IMR-90 (cell line): ENCODE results near the gene KIF25. TPM values are rescaled to one million over a fixed set of nuclear protein-coding genes. Genes with fewer than 3 reads are reported as not detected.

ENCODE experiments used
- ATAC-seq: fragments of 200-7000 bp; cut with Tn5 transposase; 2 replicates; pipeline ENCODE4 v1.9.1; 2020; ENCODE audit warnings: low read depth, mild to moderate bottlenecking, moderate library complexity
- BruUV-seq: library from RNA; stranded (reverse); fragments of 400-500 nt; replicated peaks from 2 replicates; lab custom pipeline; 2021; lab: Mats Ljungman, UMichigan
- CTCF ChIA-PET: fragments of 300-600 bp; formaldehyde crosslinking; extraction: SDS; loops from one replicate; lab custom pipeline; 2021; ENCODE audit warnings: antibody characterized with exemption; lab: Yijun Ruan, JAX
- POLR2A ChIA-PET: fragments of 300-600 bp; sonication (Branson Sonifier 250); formaldehyde crosslinking; loops from one replicate; lab custom pipeline; 2022; ENCODE audit warnings: antibody characterized with exemption; ENCODE audit not compliant: unreplicated experiment; lab: Charles Lee
- DNase-seq: peaks from one replicate; pipeline ENCODE4 v3.0.0; 2013
- H2AFZ ChIP-seq: replicated peaks from 2 replicates; pipeline ENCODE3; 2013; ENCODE audit warnings: low read length, mild to moderate bottlenecking; ENCODE audit not compliant: poor library complexity
- H2AK5ac ChIP-seq: 2 replicates; pipeline ENCODE4 v1.6.1; 2013; ENCODE audit warnings: low read depth, low read length, inconsistent platforms
- H2AK9ac ChIP-seq: replicated peaks from 2 replicates; pipeline ENCODE3; 2013; ENCODE audit warnings: mild to moderate bottlenecking, low read depth, low read length, moderate library complexity; ENCODE audit not compliant: poor library complexity
- H2BK120ac ChIP-seq: 2 replicates; pipeline ENCODE4 v1.6.1; 2013; ENCODE audit warnings: low read depth, low read length, inconsistent platforms
- H2BK15ac ChIP-seq: 3 replicates; pipeline ENCODE4 v1.6.1; 2013; ENCODE audit warnings: low read depth, low read length, inconsistent platforms
- H2BK20ac ChIP-seq: 2 replicates; pipeline ENCODE4 v1.6.1; 2013; ENCODE audit warnings: low read depth, mild to moderate bottlenecking, inconsistent platforms, low read length, moderate library complexity
- H2BK5ac ChIP-seq: 2 replicates; pipeline ENCODE4 v1.6.1; 2013; ENCODE audit warnings: mild to moderate bottlenecking, low read depth, low read length, inconsistent platforms; ENCODE audit not compliant: poor library complexity, severe bottlenecking
- H3K14ac ChIP-seq: replicated peaks from 2 replicates; pipeline ENCODE4 v1.6.1; 2013; ENCODE audit warnings: low read depth, low read length, inconsistent platforms
- H3K18ac ChIP-seq: 2 replicates; pipeline ENCODE4 v1.6.1; 2013; ENCODE audit warnings: low read depth, low read length, control low read depth
- H3K23ac ChIP-seq: 2 replicates; pipeline ENCODE4 v1.6.1; 2013; ENCODE audit warnings: low read depth, low read length, inconsistent platforms
- H3K27ac ChIP-seq: 2 replicates; pipeline ENCODE4 v1.5.1; 2013; ENCODE audit warnings: mild to moderate bottlenecking, control low read depth, low read length; ENCODE audit not compliant: insufficient read depth
- H3K27me3 ChIP-seq: 2 replicates; pipeline ENCODE4 v1.6.1; 2013; ENCODE audit warnings: low read length; ENCODE audit not compliant: control insufficient read depth, insufficient read depth
- H3K36me3 ChIP-seq: 2 replicates; pipeline ENCODE4 v1.6.1; 2013; ENCODE audit warnings: low read length, mixed read lengths; ENCODE audit not compliant: control insufficient read depth, insufficient read depth
- H3K4ac ChIP-seq: 2 replicates; pipeline ENCODE4 v1.6.1; 2013; ENCODE audit warnings: low read depth, low read length, inconsistent platforms
- H3K4me1 ChIP-seq: 2 replicates; pipeline ENCODE4 v1.6.1; 2013; ENCODE audit warnings: low read length, mixed read lengths; ENCODE audit not compliant: control insufficient read depth, insufficient read depth
- H3K4me2 ChIP-seq: 2 replicates; pipeline ENCODE4 v1.6.1; 2013; ENCODE audit warnings: low read depth, mild to moderate bottlenecking, control low read depth, low read length, moderate library complexity
- H3K4me3 ChIP-seq: 2 replicates; pipeline ENCODE4 v1.5.1; 2013; ENCODE audit warnings: low read depth, mild to moderate bottlenecking, control low read depth, low read length, moderate library complexity; ENCODE audit not compliant: insufficient read depth
- H3K56ac ChIP-seq: 2 replicates; pipeline ENCODE4 v1.6.1; 2013; ENCODE audit warnings: low read length, inconsistent platforms; ENCODE audit not compliant: insufficient read depth; ENCODE audit errors: extremely low read depth
- H3K79me1 ChIP-seq, 2 experiments: 2 replicates each; pipeline ENCODE4 v1.6.1; 2013; ENCODE audit warnings: low read length in 2 of 2, inconsistent platforms in 1 of 2, low read depth in 1 of 2
- H3K9ac ChIP-seq: 2 replicates; pipeline ENCODE4 v1.6.1; 2013; ENCODE audit warnings: low read depth, low read length, control low read depth
- H3K9me1 ChIP-seq: 2 replicates; pipeline ENCODE4 v1.6.1; 2013; ENCODE audit warnings: low read length, inconsistent platforms; ENCODE audit not compliant: insufficient read depth
- H3K9me3 ChIP-seq: 2 replicates; pipeline ENCODE4 v1.6.1; 2013; ENCODE audit warnings: low read length; ENCODE audit not compliant: control insufficient read depth, insufficient read depth
- H4K20me1 ChIP-seq: 2 replicates; pipeline ENCODE4 v1.6.1; 2013; ENCODE audit warnings: low read length, inconsistent platforms; ENCODE audit not compliant: insufficient read depth
- H4K5ac ChIP-seq: 2 replicates; pipeline ENCODE4 v1.6.1; 2013; ENCODE audit warnings: mild to moderate bottlenecking, low read depth, low read length, control low read depth
- H4K8ac ChIP-seq, 2 experiments: 2 replicates each; pipeline ENCODE4 v1.6.1; 2013; ENCODE audit warnings: low read depth in 2 of 2, low read length in 2 of 2, control low read depth in 1 of 2, inconsistent platforms in 1 of 2
- H4K91ac ChIP-seq: 2 replicates; pipeline ENCODE4 v1.6.1; 2013; ENCODE audit warnings: low read depth, low read length, inconsistent platforms; ENCODE audit not compliant: insufficient read depth
- CEBPB ChIP-seq: IDR thresholded peaks from 2 replicates; pipeline ENCODE4 v1.6.1; 2012; ENCODE audit warnings: low read depth, low read length, improper control_type of control experiment
- FOS ChIP-seq: fragments of 150-350 bp; IDR thresholded peaks from 2 replicates; pipeline ENCODE4 v1.6.1; 2016; ENCODE audit warnings: low read depth, low read length
- NFE2L2 ChIP-seq: fragments of 150-350 bp; IDR thresholded peaks from 2 replicates; pipeline ENCODE4 v1.6.1; 2016; ENCODE audit warnings: low read depth, mild to moderate bottlenecking, low read length
- RAD21 ChIP-seq: IDR thresholded peaks from 2 replicates; pipeline ENCODE4 v1.6.1; 2012; ENCODE audit warnings: low read length, improper control_type of control experiment
- WGBS, 2 experiments: methylation state at CpG; one replicate each; pipeline versions ENCODE4 v1.1.5 to v1.1.7; 2013; ENCODE audit warnings: missing lambda C conversion rate in 2 of 2; ENCODE audit not compliant: insufficient read length in 1 of 2; ENCODE audit errors: extremely low coverage in 2 of 2; 5-methylcytosine and 5-hydroxymethylcytosine counted together
- dilution Hi-C: fragments of 300-500 bp; cut with HindIII; formaldehyde crosslinking; loops from one replicate; pipeline ENCODE4 v1.14.3; 2018; ENCODE audit warnings: low sequenced_read_pairs; ENCODE audit not compliant: unreplicated experiment
- in situ Hi-C: fragments of 300-500 bp; cut with MboI; formaldehyde crosslinking; loops from 3 replicates; pipeline ENCODE4 v1.14.3; 2019; ENCODE audit warnings: low sequenced_read_pairs, inconsistent platforms, mixed read lengths
- intact Hi-C: fragments of 100-400 bp; cut with micrococcal nuclease; formaldehyde crosslinking; loops from 2 replicates; pipeline ENCODE4 v1.10.0; 2022
- polyA plus RNA-seq, 3 experiments: library from polyadenylated mRNA; depleted of rRNA; stranded (reverse); fragments of >200 nt; gene quantifications; 2 replicates each; pipeline ENCODE4 v1.2.3, GENCODE V29; 2012; ENCODE audit warnings: low replicate concordance in 1 of 3
- total RNA-seq: library from RNA; depleted of rRNA; stranded (reverse); fragments of >200 nt; gene quantifications from 2 replicates; pipeline ENCODE4 v1.2.3, GENCODE V29; 2012

The KIF25 gene
- total and polyA plus RNA-seq, 2 of the 4 experiments (the other 2 are of a cell fraction): not detected

DNA sequence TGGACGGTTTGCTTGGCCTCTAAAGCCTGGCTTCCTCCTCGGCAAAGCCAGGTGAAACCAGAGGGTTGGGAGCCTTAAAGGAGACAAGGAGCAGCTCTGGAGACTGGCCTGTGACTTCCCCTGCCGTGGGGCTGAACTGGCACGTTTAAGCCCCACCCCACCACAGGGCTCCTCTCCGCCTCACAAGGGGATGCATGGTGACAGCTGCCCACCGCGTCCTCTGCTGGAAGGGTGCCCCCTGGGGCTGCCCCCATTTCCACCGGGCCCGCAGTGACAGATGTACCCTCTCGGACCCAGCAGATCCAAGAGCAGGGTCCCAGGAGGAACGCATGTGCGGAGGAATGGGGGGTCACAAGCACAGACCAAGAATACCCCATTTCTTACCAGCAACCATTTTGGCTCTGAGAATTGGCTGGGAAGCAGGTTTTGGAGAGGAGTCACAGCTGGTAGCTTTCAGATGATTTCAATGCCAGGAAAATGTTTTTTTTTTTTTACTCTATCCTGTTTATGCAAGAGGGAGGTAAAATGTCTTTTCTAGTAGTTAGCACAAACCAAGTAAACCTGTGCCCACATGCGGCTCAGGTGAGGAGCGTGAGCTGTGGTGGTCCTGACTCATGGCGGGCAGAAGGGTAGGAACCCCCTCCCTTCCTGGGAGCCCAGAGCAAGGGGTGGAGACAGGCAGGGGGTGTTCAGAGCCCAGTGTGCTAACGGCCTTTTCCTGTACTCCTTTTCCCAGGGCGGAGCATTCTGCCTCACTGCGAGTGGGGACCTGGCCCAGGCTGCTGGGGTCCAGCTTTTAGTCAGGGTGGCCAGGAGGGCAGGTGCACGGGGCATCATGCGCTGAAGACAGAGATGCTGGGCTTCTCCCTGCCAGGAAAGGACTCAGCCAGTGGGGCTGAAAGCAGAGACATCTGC, 48.5 kb downstream of the KIF25 start:
- CTCF ChIA-PET: interaction anchor here (0.5 to 0.9 kb wide), 4 partner anchors 14 to 116 kb away, joined by 3 to 5 read pairs (median 4); no protein-coding TSS in a partner anchor
- WGBS, 2 experiments: 40% methylated on average over 1 of the region's 20 CpGs; no CpG with 5 or more reads in 1 of the 2 experiments

More for the DNA sequence above, 48.5 kb downstream of the KIF25 start:
- Histone ChIP-seq H3K14ac (no peak overlapping the region), H3K9ac (no peak overlapping the region), H3K9me3 (no peaks in the 10 kb centered on the region), H3K9me1 (no peaks in the 10 kb centered on the region), H2AFZ (no peak overlapping the region), H2AK9ac (no peak overlapping the region), H3K36me3 (no peaks in the 10 kb centered on the region), H4K8ac (peak overlapping the region in 1 of 2 experiments; percentile 39; a peak in 1 of 4 replicates), H2BK5ac (no peak overlapping the region), H3K23ac (no peak overlapping the region), H3K27ac (no peak overlapping the region), H2BK120ac (no peak overlapping the region), H3K27me3 (no peaks in the 10 kb centered on the region), H2AK5ac (0 out of 2 replicates have a peak overlapping the region, but pooled peaks have one; percentile 16), H4K91ac (peak overlapping the region; percentile 4; the same call in 1 of the 2 replicates), H2BK15ac (no peak overlapping the region), H3K4me1 (peaks cover 8% of the 10 kb centered on the region; the same call in 1 of the 2 replicates), H3K18ac (peak overlapping the region; percentile 12; the same call in 1 of the 2 replicates), H3K4me2 (no peak overlapping the region; the same call in 1 of the 2 replicates), H3K79me1 (no peaks in the 10 kb centered on the region), H4K20me1 (no peaks in the 10 kb centered on the region), H3K4me3 (no peak overlapping the region), H3K4ac (no peak overlapping the region), H2BK20ac (no peak overlapping the region), H4K5ac (peak overlapping the region; percentile 41; the same call in 1 of the 2 replicates), H3K56ac (no peak overlapping the region)
- dilution Hi-C loops (no loop called here), intact Hi-C loops (no loop called here), in situ Hi-C loops (no loop called here)
- POLR2A ChIA-PET: interaction anchor here (0.6 kb wide), 1 partner anchor 23 kb away, joined by 3 read pairs; no protein-coding TSS in a partner anchor
- ATAC-seq (no peak; the same call in 1 of the 2 replicates), DNase-seq (peak; percentile 9)
- no peak for TF ChIP-seq CEBPB
- no peak for TF ChIP-seq FOS
- no peak for TF ChIP-seq RAD21
- TF ChIP-seq NFE2L2: no peak
- no TSS peak for BruUV-seq
